GM19395 (cell line): ENCODE results near the gene NUDCD3.
A peak's percentile ranks its signal among the peaks of the same experiment; 100 is the strongest.

Experiments
- ATAC-seq: cut with Tn5 transposase; IDR thresholded peaks from one replicate; pipeline ENCODE4 v1.9.1; 2021; ENCODE audit warnings: mild to moderate bottlenecking, moderate library complexity; ENCODE audit not compliant: unreplicated experiment

Gene NUDCD3

DNA sequence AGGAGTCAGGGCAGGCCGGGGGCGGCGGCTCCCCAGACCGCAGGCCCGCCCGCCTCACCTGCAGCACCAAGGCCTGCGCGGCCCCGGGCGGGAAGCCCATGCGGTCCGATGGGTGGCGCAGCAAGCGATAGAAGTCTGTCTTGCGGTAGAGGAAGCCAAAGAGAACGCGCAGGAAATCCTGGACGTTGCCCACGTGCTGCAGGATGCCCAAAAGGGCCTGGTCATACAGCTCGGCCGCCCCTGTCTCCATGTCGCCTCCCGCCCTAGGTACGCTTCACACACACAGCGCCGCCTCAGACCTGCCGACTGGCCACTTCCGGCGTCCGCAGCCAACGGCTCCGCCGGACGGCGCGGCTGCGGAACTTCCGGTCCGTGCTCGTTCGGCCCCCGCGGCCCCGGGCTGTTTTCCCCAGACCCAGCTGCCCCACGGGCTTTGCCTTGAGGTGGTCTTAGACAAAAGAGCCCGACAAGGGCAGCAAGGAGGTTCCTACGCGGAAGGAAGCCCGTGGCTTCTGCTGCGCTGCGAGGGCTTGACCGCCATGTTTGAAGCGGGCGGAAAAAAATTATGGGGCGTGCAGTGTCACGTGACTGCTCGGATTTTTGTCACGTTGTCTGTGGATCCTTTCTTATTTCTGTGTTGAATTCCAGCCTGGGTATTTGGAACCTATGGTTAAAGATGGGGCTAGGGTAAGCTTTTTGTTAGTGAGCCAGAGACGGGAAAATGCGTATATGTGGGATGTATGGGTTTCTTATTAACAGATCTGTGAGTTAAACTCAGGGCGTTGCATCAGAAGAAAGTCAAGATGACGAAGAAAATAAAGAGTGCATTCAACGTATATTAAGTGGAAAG, at the start of gene NUDCD3:
Gene NUDCD3 (minus strand): TSS at position 308 of the 850 bp plus-strand sequence. CDS start 58 bp downstream, at position 250.
- peak; percentile 95 for ATAC-seq

GRCh38 chr7:44539669-44540506, 49.4 kb upstream of the NUDCD3 start:
- no peak for ATAC-seq

DNA sequence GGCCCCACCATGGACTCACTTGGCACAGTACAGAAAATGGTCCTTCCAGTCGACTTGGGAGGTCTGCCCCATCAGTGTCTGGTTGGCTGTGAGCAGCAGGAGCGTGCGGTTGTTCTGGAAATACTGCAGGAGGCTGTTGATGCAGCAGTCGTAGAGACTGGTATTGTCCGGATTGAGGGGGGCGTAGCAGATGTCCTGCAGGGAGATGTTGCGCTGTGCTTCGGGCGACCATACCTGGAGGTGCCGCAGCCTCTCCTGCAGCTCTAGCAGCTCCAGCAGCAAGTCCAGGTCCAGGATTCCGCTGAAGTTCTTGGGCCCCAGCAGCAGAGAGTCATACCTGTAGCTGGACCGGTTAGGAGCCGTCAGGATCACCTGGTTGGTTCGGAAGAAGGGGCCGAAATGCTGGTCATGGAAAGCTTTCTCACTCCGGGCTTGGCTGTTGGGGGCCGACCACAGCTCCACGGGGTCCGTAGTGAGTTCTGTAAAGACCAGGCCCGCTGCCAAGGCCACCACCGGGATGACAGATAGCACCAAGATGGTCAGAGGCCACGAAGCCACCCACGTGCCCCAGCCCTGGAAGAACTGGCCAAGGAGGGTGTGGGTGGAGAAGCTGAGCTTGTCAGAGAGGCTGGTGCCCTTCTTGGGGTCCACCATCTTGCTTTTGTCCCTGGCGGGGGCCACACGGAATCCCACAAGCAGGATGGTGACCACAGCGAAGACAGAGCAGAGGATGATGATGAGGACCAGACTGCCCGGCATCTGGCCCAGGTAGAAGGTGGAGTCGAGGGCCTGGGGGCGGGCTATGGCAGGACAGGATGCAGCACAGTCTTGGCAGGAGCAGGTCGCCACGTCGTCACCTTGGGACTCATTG, 48.6 kb upstream of the NUDCD3 start:
- ATAC-seq, result no peak

DNA sequence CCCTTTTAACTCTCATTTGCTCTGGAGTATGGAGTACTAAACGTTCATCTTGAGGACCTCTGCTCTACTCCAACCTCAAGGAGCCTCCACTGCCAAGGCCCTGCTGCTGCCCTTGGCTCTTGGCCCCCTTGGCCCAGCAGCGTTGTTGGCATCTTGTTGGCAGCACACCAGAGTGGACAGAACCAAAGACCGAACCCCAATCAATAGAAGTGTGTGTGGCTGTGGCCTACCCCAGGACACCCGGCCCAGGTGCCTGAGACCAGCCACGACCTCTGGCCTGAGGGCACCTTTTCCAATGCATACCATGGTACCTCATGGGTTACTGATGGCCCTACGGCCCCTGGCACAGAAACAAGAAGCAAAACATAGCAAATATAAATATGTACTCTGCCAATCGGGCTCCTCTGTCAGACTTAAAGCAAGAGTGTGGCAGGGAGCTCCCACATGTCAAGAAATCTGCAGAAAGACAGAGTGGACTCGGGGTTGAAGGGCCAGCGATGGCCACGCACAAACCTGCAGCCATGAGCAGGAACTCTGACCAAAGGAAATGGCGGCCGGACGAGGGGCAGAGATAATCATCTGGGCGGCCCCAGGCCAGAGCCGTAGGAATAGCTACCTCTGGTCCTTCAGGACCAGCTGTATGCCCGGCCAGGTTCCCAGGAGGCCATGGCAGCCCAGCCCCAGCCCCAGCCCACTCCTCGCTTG, 47.8 kb upstream of the NUDCD3 start:
- ATAC-seq, result no peak

- ATAC-seq, result no peak
Measured at GRCh38 chr7:44537442-44537841, 47.0 kb upstream of the NUDCD3 start.

DNA sequence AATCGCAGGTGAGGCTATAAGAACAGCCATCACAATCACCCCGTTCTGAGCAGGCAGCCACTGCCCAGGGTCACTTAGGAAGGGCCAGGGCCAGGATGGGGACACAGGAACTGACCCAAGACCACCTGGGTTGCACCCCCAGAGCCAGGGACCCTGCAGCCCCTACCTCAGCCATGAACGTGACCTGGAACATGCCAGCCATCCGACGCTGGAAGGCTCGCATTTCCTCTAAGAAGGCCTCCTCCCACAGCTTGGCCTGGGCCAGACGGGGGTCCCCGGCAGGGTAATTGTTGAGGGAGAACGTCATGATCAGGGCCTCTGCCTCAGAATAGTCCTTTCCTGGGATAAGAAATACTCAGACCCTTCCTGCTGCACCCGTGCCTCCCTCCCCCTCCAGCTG, 45.6 kb upstream of the NUDCD3 start:
- no peak for ATAC-seq

DNA sequence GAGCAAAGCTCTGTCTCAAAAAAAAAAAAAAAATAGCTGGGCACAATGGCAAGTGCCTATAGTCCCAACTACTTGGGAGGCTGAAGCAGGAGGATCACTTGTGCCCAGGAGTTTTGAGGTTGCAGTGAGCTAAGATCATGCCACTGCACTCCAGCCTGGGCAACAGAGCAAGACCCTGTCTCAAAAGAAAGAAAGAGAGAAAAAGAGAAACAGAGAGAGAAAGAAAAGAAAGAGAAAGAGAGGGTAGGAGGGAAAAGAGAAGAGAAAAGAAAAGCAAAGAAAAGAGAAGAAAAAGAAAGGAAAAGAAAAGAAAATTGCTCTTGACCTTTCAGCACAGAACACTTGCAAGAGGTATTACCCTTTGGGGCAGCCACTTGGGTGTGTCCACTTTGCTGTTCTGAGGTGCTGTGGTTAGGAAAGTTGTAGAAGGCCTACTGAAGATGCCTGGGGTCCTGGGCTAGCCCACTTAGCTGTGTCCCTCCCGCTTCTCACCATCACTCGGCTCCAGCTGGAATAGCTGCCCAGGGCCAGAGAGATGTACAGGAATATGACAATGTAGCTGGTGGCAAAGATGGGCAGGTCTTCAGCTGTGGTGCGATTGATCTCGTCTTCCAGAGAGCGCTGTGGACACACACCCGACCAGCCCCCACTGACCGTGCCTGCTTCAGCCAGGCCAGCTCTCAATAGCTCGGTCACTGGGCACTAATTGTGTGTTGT, 45.0 kb upstream of the NUDCD3 start:
- ATAC-seq, result no peak

DNA sequence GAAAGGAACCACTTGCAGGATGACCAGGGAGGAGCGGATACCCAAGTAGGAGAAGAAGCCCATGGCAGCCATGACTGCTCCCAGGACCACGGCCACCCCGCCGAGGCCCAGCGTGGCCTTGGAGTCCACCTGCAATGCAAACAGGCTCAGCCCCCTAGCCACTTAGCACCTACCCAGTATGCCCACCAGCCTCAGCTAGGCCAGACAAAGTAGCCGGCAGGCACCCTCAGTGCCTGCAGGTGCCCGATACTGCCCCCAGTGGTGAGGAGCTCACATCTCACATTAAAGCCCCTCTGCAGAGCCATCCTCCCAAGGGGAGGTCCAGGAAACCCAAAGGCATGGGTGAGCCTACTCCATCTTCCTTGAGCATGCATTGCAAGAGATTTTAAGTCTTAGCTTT, 44.0 kb upstream of the NUDCD3 start:
- ATAC-seq, result no peak

DNA sequence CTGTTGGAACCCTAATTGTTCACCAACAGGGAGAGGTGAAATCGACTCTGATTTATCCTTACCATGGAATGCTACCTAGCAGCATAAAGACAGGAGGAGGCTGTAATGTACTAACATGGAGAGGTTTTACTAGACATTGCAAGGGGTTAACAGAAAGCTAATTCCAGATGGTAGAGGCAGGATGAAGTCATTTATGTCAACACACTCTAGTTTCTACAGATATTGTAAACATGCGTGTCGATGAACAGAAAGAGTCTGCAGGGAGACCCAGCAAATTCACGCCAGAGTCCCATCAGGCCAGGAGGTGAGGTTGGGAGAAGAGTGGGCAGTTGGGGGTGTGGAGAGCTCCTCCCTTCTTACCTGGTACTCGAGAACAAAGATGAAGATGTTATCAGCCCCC, 43.6 kb upstream of the NUDCD3 start:
- ATAC-seq, result no peak

DNA sequence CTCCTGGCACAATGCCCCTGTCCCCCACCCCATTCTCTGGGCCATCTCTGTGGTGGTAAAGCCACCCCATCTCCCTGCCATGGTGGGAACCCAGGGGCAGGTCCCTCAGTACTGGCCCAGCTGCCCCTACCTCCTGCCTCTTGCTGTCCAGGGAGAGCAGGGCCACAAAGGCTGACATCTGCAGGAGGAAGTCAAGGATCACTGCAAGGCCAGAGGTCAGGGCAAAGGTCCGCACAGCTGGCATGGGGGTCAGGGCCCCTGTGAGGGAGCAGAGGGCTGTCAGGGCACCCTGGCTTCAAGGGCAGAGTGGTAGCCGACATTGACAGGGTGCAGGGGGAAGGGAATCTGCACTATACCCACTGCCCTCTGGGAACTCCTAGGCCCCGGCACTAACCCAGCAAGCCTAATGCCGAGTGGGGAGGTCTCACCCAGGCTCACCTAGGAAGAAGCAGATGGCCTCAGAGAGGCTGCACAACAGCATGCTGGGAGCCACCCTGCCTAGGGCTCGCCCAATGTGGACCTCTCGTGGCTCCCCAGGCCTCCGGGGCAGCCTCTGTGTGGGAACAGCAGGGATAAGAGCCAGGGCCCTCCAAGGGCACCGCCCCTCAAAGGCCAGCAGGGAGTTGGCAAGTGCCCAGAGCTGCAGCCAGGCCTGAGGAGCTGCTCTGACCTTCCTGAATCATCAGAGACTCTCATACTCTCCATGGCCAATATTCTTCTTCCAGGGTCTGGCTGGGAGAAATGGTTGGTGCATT, 43.0 kb upstream of the NUDCD3 start:
- no peak for ATAC-seq

GRCh38 chr7:44531421-44532380, 41.2 kb upstream of the NUDCD3 start:
- no peak for ATAC-seq

DNA sequence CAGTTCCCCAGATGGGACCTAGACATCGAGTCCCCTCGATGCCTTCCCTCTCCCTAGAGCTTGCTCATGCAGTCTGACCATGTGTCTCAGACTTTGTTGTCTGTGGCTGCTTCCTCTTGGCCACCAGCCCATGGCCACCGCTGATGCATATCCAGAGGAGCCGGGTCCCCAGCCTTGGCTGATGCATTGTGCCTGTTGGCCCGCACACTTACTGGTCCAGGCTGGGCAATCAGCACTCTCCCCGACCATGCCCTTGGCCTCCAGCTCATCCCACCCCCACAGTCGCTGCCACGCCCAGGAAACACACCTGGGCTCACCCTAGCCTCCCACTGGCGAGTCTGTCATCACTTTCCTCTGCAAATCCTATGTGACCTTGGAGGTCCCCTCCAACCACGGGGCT, 40.5 kb upstream of the NUDCD3 start:
- no peak for ATAC-seq

- no peak for ATAC-seq
Measured at GRCh38 chr7:44524811-44525388, 34.4 kb upstream of the NUDCD3 start.

DNA sequence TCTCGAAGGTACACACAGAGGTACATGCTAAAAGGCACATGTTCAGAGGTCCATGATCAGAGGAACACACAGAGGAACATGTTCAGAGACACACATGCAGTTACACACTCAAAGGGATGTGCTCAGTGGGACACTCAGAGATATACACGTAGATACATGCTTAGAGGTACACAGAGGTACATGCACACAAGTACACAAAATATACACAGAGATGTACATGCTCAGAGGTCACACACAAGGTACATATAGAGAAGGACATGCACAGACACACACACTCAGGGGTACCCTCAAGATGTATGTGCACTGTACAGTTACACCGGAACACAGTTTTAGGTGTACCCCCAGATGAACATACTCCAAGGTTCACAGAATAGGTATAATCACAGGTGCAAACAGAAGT, 31.9 kb upstream of the NUDCD3 start:
- no peak for ATAC-seq

GRCh38 chr7:44521347-44522095, 31.1 kb upstream of the NUDCD3 start:
- no peak for ATAC-seq

- no peak for ATAC-seq
Measured at GRCh38 chr7:44520574-44520973, 30.1 kb upstream of the NUDCD3 start.

DNA sequence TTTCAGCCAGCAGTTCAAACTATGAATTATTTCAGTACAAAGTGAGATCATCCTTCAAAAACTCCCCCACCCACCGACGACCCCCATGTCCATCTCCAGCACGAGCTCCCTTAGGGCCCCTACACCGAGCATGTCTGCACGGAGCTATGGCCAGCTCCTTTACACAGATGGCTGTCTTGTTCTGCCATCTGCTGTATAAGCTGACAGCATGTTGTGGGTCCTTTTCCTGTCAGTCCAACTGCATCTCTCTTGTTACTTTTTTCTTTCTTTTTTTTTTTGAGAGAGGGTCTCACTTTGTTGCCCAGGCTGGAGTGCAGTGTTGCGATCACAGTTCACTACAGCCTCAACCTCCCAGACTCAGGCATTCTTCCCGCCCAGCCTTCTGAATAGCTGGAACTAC, 29.1 kb upstream of the NUDCD3 start:
- no peak for ATAC-seq
